Keratinocyte (primary cell): ENCODE data around the gene PDK2. TPM values are rescaled to one million over a fixed set of nuclear protein-coding genes. Genes with fewer than 3 reads are reported as not detected.
A peak's percentile ranks its signal among the peaks of the same experiment; 100 is the strongest.

Experiments
- DNase-seq: peaks from one replicate; pipeline ENCODE4 v3.0.0-alpha.2; 2011; ENCODE audit warnings: low read depth, missing footprints, low spot score
- FAIRE-seq: peaks from 2 replicates; lab custom pipeline; 2011; peaks lifted over from hg19 to GRCh38; lab: Jason Lieb, UNC
- H2AFZ ChIP-seq: 2 replicates; pipeline ENCODE4 v1.6.0; 2012; ENCODE audit warnings: low read length, control low read depth, inconsistent platforms; ENCODE audit not compliant: control insufficient read depth
- H3K27ac ChIP-seq: 2 replicates; pipeline ENCODE4 v1.5.1; 2011; ENCODE audit warnings: low read length; ENCODE audit not compliant: control insufficient read depth, insufficient read depth
- H3K27me3 ChIP-seq: 3 replicates; pipeline ENCODE4 v1.6.0; 2011; ENCODE audit warnings: low read length; ENCODE audit not compliant: control insufficient read depth, insufficient read depth; ENCODE audit errors: extremely low read depth
- H3K36me3 ChIP-seq, 2 experiments: 2 replicates in 1 of 2; 3 replicates in 1 of 2; pipeline ENCODE4 v1.5.1; 2011; ENCODE audit warnings: low read length in 2 of 2, mild to moderate bottlenecking in 1 of 2; ENCODE audit not compliant: control insufficient read depth in 2 of 2, insufficient read depth in 2 of 2; ENCODE audit errors: extremely low read depth in 1 of 2
- H3K4me1 ChIP-seq: 3 replicates; pipeline ENCODE4 v1.5.1; 2011; ENCODE audit warnings: low read length; ENCODE audit not compliant: control insufficient read depth, insufficient read depth; ENCODE audit errors: extremely low read depth
- H3K4me2 ChIP-seq: 3 replicates; pipeline ENCODE4 v1.6.0; 2011; ENCODE audit warnings: low read depth, low read length; ENCODE audit not compliant: control insufficient read depth, insufficient read depth; ENCODE audit errors: extremely low read depth
- H3K4me3 ChIP-seq, 3 experiments: fragments of 200-600 bp in 1 of 3; sonication (generic) in 1 of 3; 2 replicates in 2 of 3; 3 replicates in 1 of 3; pipeline ENCODE4 v1.5.1; 2011 to 2016; ENCODE audit warnings: low read length in 3 of 3, mild to moderate bottlenecking in 3 of 3, control low read depth in 2 of 3, inconsistent platforms in 1 of 3, low read depth in 1 of 3, mixed read lengths in 1 of 3, mixed run types in 1 of 3, moderate library complexity in 1 of 3; ENCODE audit not compliant: control insufficient read depth in 2 of 3, insufficient read depth in 2 of 3; ENCODE audit errors: extremely low read depth in 1 of 3
- H3K79me2 ChIP-seq: 2 replicates; pipeline ENCODE4 v1.6.0; 2012; ENCODE audit warnings: low read length; ENCODE audit not compliant: control insufficient read depth, insufficient read depth
- H3K9ac ChIP-seq: 3 replicates; pipeline ENCODE4 v1.6.0; 2011; ENCODE audit warnings: low read length; ENCODE audit not compliant: control insufficient read depth, insufficient read depth; ENCODE audit errors: extremely low read depth
- H3K9me1 ChIP-seq: 3 replicates; pipeline ENCODE4 v1.6.0; 2011; ENCODE audit warnings: low read length; ENCODE audit not compliant: control insufficient read depth, insufficient read depth; ENCODE audit errors: extremely low read depth
- H3K9me3 ChIP-seq: 2 replicates; pipeline ENCODE4 v1.5.1; 2012; ENCODE audit warnings: low read depth, low read length; ENCODE audit not compliant: control insufficient read depth
- H4K20me1 ChIP-seq: 3 replicates; pipeline ENCODE4 v1.6.0; 2011; ENCODE audit warnings: low read length; ENCODE audit not compliant: control insufficient read depth, insufficient read depth; ENCODE audit errors: extremely low read depth
- CTCF ChIP-seq, 3 experiments: IDR thresholded peaks in 1 of 3; conservative IDR thresholded peaks in 1 of 3; optimal IDR thresholded peaks in 1 of 3; 2 replicates in 2 of 3; 3 replicates in 1 of 3; pipeline versions ENCODE3 to v1.5.1; 2011; ENCODE audit warnings: low read length in 3 of 3, mild to moderate bottlenecking in 3 of 3, moderate library complexity in 2 of 3, control low read depth in 1 of 3, inconsistent platforms in 1 of 3; ENCODE audit not compliant: insufficient read depth in 2 of 3; ENCODE audit errors: extremely low read depth in 1 of 3
- EZH2 ChIP-seq: IDR thresholded peaks from one replicate; pipeline ENCODE4 v1.6.1; 2012; ENCODE audit warnings: inconsistent platforms, mild to moderate bottlenecking, low read length, moderate library complexity
- dilution Hi-C: fragments of 300-500 bp; cut with MboI; formaldehyde crosslinking; loops from one replicate; pipeline ENCODE4 v1.7.0; 2020; ENCODE audit warnings: low sequenced_read_pairs; ENCODE audit not compliant: extremely low pct_ligation_motif_present
- polyA plus RNA-seq, 5 experiments: library from polyadenylated mRNA; depleted of rRNA in 3 of 5; stranded (reverse) in 3 of 5; stranded (forward) in 1 of 5; unstranded in 1 of 5; fragments of >200 nt; gene quantifications; 1 replicate in 1 of 5; 2 replicates in 3 of 5; 3 replicates in 1 of 5; pipeline versions ENCODE4 v1.2.1 to v1.2.3, GENCODE V29; 2011 to 2012; ENCODE audit warnings: missing spikeins in 2 of 5, low read depth in 1 of 5, low replicate concordance in 1 of 5

Gene PDK2
- polyA plus RNA-seq, 1 donor (not counting 4 experiments of a cell fraction or from before 2014, with no cell fraction given) = 7.5 TPM

- no peaks in the 10 kb centered on the region for H3K9me3 ChIP-seq
- peak overlapping the region in 2 of 3 experiments; percentile 41 to 44 for H3K4me3 ChIP-seq
- H3K27ac ChIP-seq = peak overlapping the region; percentile 95
- H2AFZ ChIP-seq = no peak overlapping the region
- H3K79me2 ChIP-seq = peaks cover 77% of the 10 kb centered on the region
- H3K27me3 ChIP-seq = no peaks in the 10 kb centered on the region
- no peak for TF ChIP-seq EZH2
- TF ChIP-seq CTCF (optimal IDR thresholded peaks at IDR 0.05 in 1 of 3, IDR thresholded peaks at IDR 0.05 in 1 of 3, conservative IDR thresholded peaks at IDR 0.05 in 1 of 3; ENCODE audit: extremely low read depth in 1 of 3, insufficient read depth in 2 of 3, low read length in 3 of 3) = no peak
- H3K9ac ChIP-seq = peak overlapping the region; percentile 70
- dilution Hi-C loops = no loop called here
- peak; percentile 98 for FAIRE-seq
- peak overlapping the region; percentile 90 for H3K4me2 ChIP-seq
- DNase-seq = no peak
- H3K36me3 ChIP-seq = peaks cover 15 to 60% of the 10 kb centered on the region in 2 experiments
- peaks cover 14% of the 10 kb centered on the region for H4K20me1 ChIP-seq
- H3K4me1 ChIP-seq = peaks cover 58% of the 10 kb centered on the region
- H3K9me1 ChIP-seq = no peaks in the 10 kb centered on the region
Observed at GRCh38 chr17:50064253-50065001, 30.7 kb upstream of the PDK2 start.

GRCh38 chr17:50065056-50065455 lies 30.1 kb upstream of the PDK2 start:
- Histone ChIP-seq H3K79me2 (peaks cover 77% of the 10 kb centered on the region), H3K9me1 (no peaks in the 10 kb centered on the region), H4K20me1 (peaks cover 20% of the 10 kb centered on the region), H3K4me1 (peaks cover 51% of the 10 kb centered on the region), H3K4me3 (peak overlapping the region in 2 of 3 experiments; percentile 41 to 44), H3K27ac (peak overlapping the region; percentile 95), H2AFZ (no peak overlapping the region), H3K9ac (peak overlapping the region; percentile 70), H3K27me3 (no peaks in the 10 kb centered on the region), H3K9me3 (no peaks in the 10 kb centered on the region), H3K4me2 (peak overlapping the region; percentile 90), H3K36me3 (peaks cover 21 to 63% of the 10 kb centered on the region in 2 experiments)
- TF ChIP-seq CTCF (optimal IDR thresholded peaks at IDR 0.05 in 1 of 3, IDR thresholded peaks at IDR 0.05 in 1 of 3, conservative IDR thresholded peaks at IDR 0.05 in 1 of 3; ENCODE audit: extremely low read depth in 1 of 3, insufficient read depth in 2 of 3, low read length in 3 of 3) = no peak
- no peak for TF ChIP-seq EZH2
- DNase-seq (no peak), FAIRE-seq (no peak)
- dilution Hi-C loops = no loop called here
